Stimulated activated CD8-positive, alpha-beta memory T cell treated with anti-CD3 and anti-CD28 coated beads, Interleukin-4, amount 100 ng/mL, for 24 hours (primary cell): ENCODE results near the gene SYNRG.
"Not testable (repeated sequence)": the region's sequence is repeated elsewhere in the genome, so short reads cannot be mapped to it uniquely, and the experiment has no call there.

Source experiments
- DNase-seq: peaks from one replicate; pipeline ENCODE4 v3.0.0-alpha.2; 2020; ENCODE audit warnings: low read depth

SYNRG gene

GRCh38 chr17:37538981-37539659 lies 70.1 kb downstream of the SYNRG start:
- no peak for DNase-seq

GRCh38 chr17:37535906-37536305 lies 73.3 kb downstream of the SYNRG start:
- DNase-seq = no peak

GRCh38 chr17:37532756-37533155 lies 76.5 kb downstream of the SYNRG start:
- no peak for DNase-seq

GRCh38 chr17:37530420-37530819 lies 78.8 kb downstream of the SYNRG start:
- no peak for DNase-seq

- no peak for DNase-seq
These were observed 81.9 kb downstream of the SYNRG start for GRCh38 chr17:37527249-37527851.

- DNase-seq = no peak
These were observed 85.5 kb downstream of the SYNRG start for GRCh38 chr17:37523715-37524219.

- DNase-seq = no peak
These were observed 87.4 kb downstream of the SYNRG start for GRCh38 chr17:37521821-37522220.

GRCh38 chr17:37520174-37520573 lies 89.0 kb downstream of the SYNRG start:
- DNase-seq = no peak

- DNase-seq = no peak
These were observed 89.8 kb downstream of the SYNRG start for GRCh38 chr17:37519251-37519985.

- no peak for DNase-seq
These were observed 90.4 kb downstream of the SYNRG start for GRCh38 chr17:37518826-37519225.

GRCh38 chr17:37517881-37518280 lies 91.3 kb downstream of the SYNRG start:
- no peak for DNase-seq

- no peak for DNase-seq
These were observed 93.1 kb downstream of the SYNRG start for GRCh38 chr17:37516127-37516571.

GRCh38 chr17:37513711-37514110 lies 95.5 kb downstream of the SYNRG start:
- no peak for DNase-seq

- no peak for DNase-seq
These were observed 96.7 kb downstream of the SYNRG start for GRCh38 chr17:37512442-37513068.

- DNase-seq = not testable (repeated sequence)
These were observed 97.6 kb downstream of the SYNRG start for GRCh38 chr17:37511642-37512041.

- no peak for DNase-seq
These were observed 99.2 kb downstream of the SYNRG start for GRCh38 chr17:37510056-37510455.

GRCh38 chr17:37507111-37507510 lies 102.1 kb downstream of the SYNRG start:
- no peak for DNase-seq

- DNase-seq = no peak
These were observed 102.5 kb downstream of the SYNRG start for GRCh38 chr17:37506678-37507077.

GRCh38 chr17:37505333-37505732 lies 103.9 kb downstream of the SYNRG start:
- no peak for DNase-seq

- no peak for DNase-seq
These were observed 106.1 kb downstream of the SYNRG start for GRCh38 chr17:37503148-37503547.

GRCh38 chr17:37502009-37502936 lies 106.9 kb downstream of the SYNRG start:
- no peak for DNase-seq
